Omental fat pad (tissue), 4 donors: Measurements from ENCODE around the gene ZNF45. TPM values are rescaled to one million over a fixed set of nuclear protein-coding genes. Genes with fewer than 3 reads are reported as not detected.
"Not testable (repeated sequence)": the region's sequence is repeated elsewhere in the genome, so short reads cannot be mapped to it uniquely, and the experiment has no call there.

ENCODE experiments used
- ATAC-seq: fragments of 150-250 bp; one replicate; pipeline ENCODE4 v1.9.1; 2016; ENCODE audit warnings: mild to moderate bottlenecking, moderate library complexity; ENCODE audit not compliant: low FRiP score
- DNase-seq: peaks from one replicate; pipeline ENCODE4 v3.0.0-alpha.2; 2019; ENCODE audit warnings: low spot score
- CTCF ChIP-seq, 3 donors: fragments of 450-650 bp; IDR thresholded peaks; one replicate each; pipeline ENCODE4 v1.5.1; 2016 to 2017; ENCODE audit warnings: antibody characterized with exemption in 3 of 3, mild to moderate bottlenecking in 3 of 3, moderate library complexity in 2 of 3
- small RNA-seq: library from RNA; depleted of rRNA; stranded (forward); fragments of <200 nt; gene quantifications from one replicate; pipeline ENCODE3, GENCODE V24; 2016
- total RNA-seq, 4 donors: library from RNA; depleted of rRNA; stranded (reverse); fragments of >200 nt; gene quantifications; one replicate each; pipeline ENCODE4 v1.1.0, GENCODE V29; 2016

Gene ZNF45
- total RNA-seq, 4 donors from 2014 or later, result 5.4 to 17.2 (median 12.3) TPM

GRCh38 chr19:43895727-43896308 is 39.3 kb downstream of the ZNF45 start:
- DNase-seq (no peak), ATAC-seq (no peak)
- TF ChIP-seq CTCF (IDR thresholded peaks at IDR 0.05), result no peak

- ATAC-seq (no peak), DNase-seq (no peak)
- TF ChIP-seq CTCF (IDR thresholded peaks at IDR 0.05), result no peak
These were observed 51.2 kb downstream of the ZNF45 start, which contains the start of gene ZNF404 for GRCh38 chr19:43883864-43884263. ZNF404 (minus strand) TSS chr19:43883964.

GRCh38 chr19:43880483-43880882 is 54.6 kb downstream of the ZNF45 start:
- ATAC-seq (no peak), DNase-seq (no peak)
- TF ChIP-seq CTCF (IDR thresholded peaks at IDR 0.05), result no peak

- ATAC-seq (no peak), DNase-seq (no peak)
- no peak for TF ChIP-seq CTCF (IDR thresholded peaks at IDR 0.05)
These were observed 62.3 kb downstream of the ZNF45 start for GRCh38 chr19:43872547-43873336.

GRCh38 chr19:43866923-43867322 is 68.2 kb downstream of the ZNF45 start:
- ATAC-seq, DNase-seq: not testable (repeated sequence)

Small RNA genes lying within 50 kb of the gene (small RNA-seq; reads per million reads assigned to genes)
- not detected for gene AC006213.5

Other genes with a start within 250 kb of the ZNF45 start
- not detected for gene IRGC, start 219.2 kb downstream of the ZNF45 start, total RNA-seq
- gene SMG9, start 180.3 kb downstream of the ZNF45 start, total RNA-seq, result 10 to 100 TPM; 13.7 to 22.8 (median 15.5) TPM
- gene KCNN4, start 154.3 kb downstream of the ZNF45 start, total RNA-seq, result 10 to 100 TPM in 1 of 4 donors, 1 to 10 TPM in 2, under 1 TPM in 1; 0.74 to 19.1 (median 2.6) TPM
- 10 to 100 TPM in 1 of 4 donors, 1 to 10 TPM in 2, under 1 TPM in 1; 0.95 to 15.0 (median 2.4) TPM for gene LYPD5, start 132.8 kb downstream of the ZNF45 start, total RNA-seq
- 10 to 100 TPM in 1 of 4 donors, 1 to 10 TPM in 3; 4.8 to 20.5 (median 7.3) TPM for gene ZNF283, start 108.0 kb downstream of the ZNF45 start, total RNA-seq
- 1 to 10 TPM in 2 of 4 donors, under 1 TPM in 2; 0.63 to 2.0 (median 1.3) TPM for gene ZNF404, start 51.3 kb downstream of the ZNF45 start, total RNA-seq
- gene ZNF221, start 15.9 kb upstream of the ZNF45 start, total RNA-seq, result 1 to 10 TPM; 2.2 to 6.8 (median 4.0) TPM
- gene ZNF155, start 48.9 kb upstream of the ZNF45 start, total RNA-seq, result 1 to 10 TPM; 5.0 to 8.2 (median 6.9) TPM
- 1 to 10 TPM; 1.7 to 5.7 (median 3.1) TPM for gene ZNF230, start 67.7 kb upstream of the ZNF45 start, total RNA-seq
- 1 to 10 TPM; 1.9 to 3.7 (median 2.2) TPM for gene ZNF222, start 90.1 kb upstream of the ZNF45 start, total RNA-seq
- gene ZNF223, start 116.8 kb upstream of the ZNF45 start, total RNA-seq, result 1 to 10 TPM; 2.8 to 4.7 (median 3.1) TPM
- gene ZNF284, start 136.9 kb upstream of the ZNF45 start, total RNA-seq, result 1 to 10 TPM in 3 of 4 donors, under 1 TPM in 1; 0.65 to 3.0 (median 1.7) TPM
- 10 to 100 TPM; 10.4 to 36.9 (median 17.5) TPM for gene ZNF224, start 159.1 kb upstream of the ZNF45 start, total RNA-seq
- 1 to 10 TPM; 1.8 to 5.5 (median 2.7) TPM for gene ZNF225, start 178.1 kb upstream of the ZNF45 start, total RNA-seq
- gene ZNF234, start 206.3 kb upstream of the ZNF45 start, total RNA-seq, result 10 to 100 TPM in 1 of 4 donors, 1 to 10 TPM in 3; 4.8 to 11.3 (median 8.4) TPM
- 10 to 100 TPM in 3 of 4 donors, 1 to 10 TPM in 1; 9.5 to 18.6 (median 14.3) TPM for gene ZNF226, start 229.8 kb upstream of the ZNF45 start, total RNA-seq